Measurements from ENCODE around the gene LSM14B.
"Not testable (repeated sequence)": the region's sequence is repeated elsewhere in the genome, so short reads cannot be mapped to it uniquely, and the experiment has no call there.

LSM14B gene

GRCh38 chr20:62112368-62112767, 9.9 kb upstream of the LSM14B start:
- DNase-seq (ENCODE audit: low read depth in 3 of 3) = no peak

- DNase-seq (ENCODE audit: low read depth in 3 of 3) = no peak
Measured at GRCh38 chr20:62114894-62115293, 7.4 kb upstream of the LSM14B start.

GRCh38 chr20:62115800-62116407, 6.4 kb upstream of the LSM14B start:
- not testable (repeated sequence) for DNase-seq (ENCODE audit: low read depth in 3 of 3)

- DNase-seq (ENCODE audit: low read depth in 3 of 3) = no peak
Measured at GRCh38 chr20:62116558-62117361, 5.5 kb upstream of the LSM14B start.

GRCh38 chr20:62117362-62117646, 5.0 kb upstream of the LSM14B start:
- DNase-seq (ENCODE audit: low read depth in 3 of 3) = no peak

GRCh38 chr20:62117658-62118057, 4.6 kb upstream of the LSM14B start:
- DNase-seq (ENCODE audit: low read depth in 3 of 3) = peak in 1 of 3 experiments; percentile 38

GRCh38 chr20:62118113-62119043, 3.9 kb upstream of the LSM14B start:
- DNase-seq (ENCODE audit: low read depth in 3 of 3) = no peak

- no peak for DNase-seq (ENCODE audit: low read depth in 3 of 3)
Measured at GRCh38 chr20:62119115-62119514, 3.2 kb upstream of the LSM14B start.

GRCh38 chr20:62119591-62120364, 2.5 kb upstream of the LSM14B start:
- DNase-seq (ENCODE audit: low read depth in 3 of 3) = no peak

- DNase-seq (ENCODE audit: low read depth in 3 of 3) = no peak
Measured at GRCh38 chr20:62120365-62120762, 1.9 kb upstream of the LSM14B start.

GRCh38 chr20:62120990-62121775, 1.1 kb upstream of the LSM14B start:
- DNase-seq (ENCODE audit: low read depth in 3 of 3) = no peak

- peak in 1 of 3 experiments; percentile 47 for DNase-seq (ENCODE audit: low read depth in 3 of 3)
Measured at GRCh38 chr20:62122654-62123449, 577 bp downstream of the LSM14B start.

- DNase-seq (ENCODE audit: low read depth in 3 of 3) = no peak
Measured at GRCh38 chr20:62123450-62124118, 1.3 kb downstream of the LSM14B start.

GRCh38 chr20:62126141-62126540, 3.9 kb downstream of the LSM14B start:
- no peak for DNase-seq (ENCODE audit: low read depth in 3 of 3)

GRCh38 chr20:62127799-62128198, 5.5 kb downstream of the LSM14B start:
- DNase-seq (ENCODE audit: low read depth in 3 of 3) = no peak

GRCh38 chr20:62128502-62128901, 6.2 kb downstream of the LSM14B start:
- no peak for DNase-seq (ENCODE audit: low read depth in 3 of 3)

GRCh38 chr20:62129731-62130531, 7.7 kb downstream of the LSM14B start:
- no peak for DNase-seq (ENCODE audit: low read depth in 3 of 3)

- no peak for DNase-seq (ENCODE audit: low read depth in 3 of 3)
Measured at GRCh38 chr20:62131560-62132320, 9.5 kb downstream of the LSM14B start.

Measured in stimulated activated CD4-positive, alpha-beta T cell treated with anti-CD3 and anti-CD28 coated beads, TNF-alpha, amount 100 ng/mL, for 24 hours (primary cell).